Stimulated activated CD4-positive, alpha-beta T cell treated with anti-CD3 and anti-CD28 coated beads, Interleukin-15, amount 100 ng/mL, for 24 hours (primary cell): ENCODE data around the gene VEGFB.
"Not testable (repeated sequence)": the region's sequence is repeated elsewhere in the genome, so short reads cannot be mapped to it uniquely, and the experiment has no call there.

Experiments used
- DNase-seq: peaks from one replicate; pipeline ENCODE4 v3.0.0-alpha.2; 2020

VEGFB gene

DNA sequence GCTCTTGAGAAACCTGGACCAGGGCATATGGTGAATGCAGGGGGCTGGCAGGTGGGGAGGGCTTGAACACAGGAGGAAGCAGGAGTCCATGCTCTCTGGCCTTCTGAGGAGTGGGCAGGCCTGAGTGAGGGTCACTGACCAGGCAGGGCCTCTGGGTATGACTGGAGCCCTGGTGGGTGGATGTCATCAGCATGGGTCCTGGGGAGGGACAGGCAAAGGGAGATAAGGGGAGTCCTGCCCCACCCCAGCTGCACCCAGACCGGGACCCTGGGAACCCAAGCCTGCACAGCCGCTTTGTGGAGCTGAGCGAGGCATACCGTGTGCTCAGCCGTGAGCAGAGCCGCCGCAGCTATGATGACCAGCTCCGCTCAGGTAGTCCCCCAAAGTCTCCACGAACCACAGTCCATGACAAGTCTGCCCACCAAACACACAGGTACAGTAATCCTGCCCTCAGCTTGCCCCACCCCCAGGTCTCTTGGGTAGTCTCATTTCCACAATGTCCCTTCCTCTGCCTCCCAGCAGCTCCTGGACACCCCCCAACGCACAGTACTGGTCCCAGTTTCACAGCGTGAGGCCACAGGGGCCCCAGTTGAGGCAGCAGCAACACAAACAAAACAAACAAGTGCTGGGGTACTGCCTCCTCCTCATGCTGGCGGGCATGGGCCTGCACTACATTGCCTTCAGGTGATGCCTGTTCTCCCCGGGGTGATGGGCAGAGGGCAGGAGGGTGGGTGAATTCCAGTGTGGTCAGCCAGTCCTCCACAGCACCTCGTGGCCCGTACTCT lies 2.0 kb upstream of the VEGFB start:
- no peak for DNase-seq

DNA sequence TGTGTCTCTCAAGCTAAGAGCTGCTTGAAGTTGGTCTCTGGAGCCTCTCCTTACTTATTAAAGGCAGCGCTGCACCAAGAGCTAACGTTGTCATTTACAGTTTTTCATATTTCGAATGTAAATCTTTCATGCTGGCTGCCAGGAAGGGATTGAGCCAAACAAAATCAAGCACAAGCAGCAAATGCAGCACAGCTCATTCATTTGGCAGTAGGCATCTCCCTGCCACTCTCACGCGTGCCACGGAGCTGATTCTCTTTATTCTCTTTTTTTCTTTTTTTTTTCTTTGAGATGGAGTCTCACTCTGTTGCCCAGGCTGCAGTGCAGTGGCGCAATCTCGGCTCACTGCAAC lies 1.4 kb upstream of the VEGFB start:
- DNase-seq = no peak

DNA sequence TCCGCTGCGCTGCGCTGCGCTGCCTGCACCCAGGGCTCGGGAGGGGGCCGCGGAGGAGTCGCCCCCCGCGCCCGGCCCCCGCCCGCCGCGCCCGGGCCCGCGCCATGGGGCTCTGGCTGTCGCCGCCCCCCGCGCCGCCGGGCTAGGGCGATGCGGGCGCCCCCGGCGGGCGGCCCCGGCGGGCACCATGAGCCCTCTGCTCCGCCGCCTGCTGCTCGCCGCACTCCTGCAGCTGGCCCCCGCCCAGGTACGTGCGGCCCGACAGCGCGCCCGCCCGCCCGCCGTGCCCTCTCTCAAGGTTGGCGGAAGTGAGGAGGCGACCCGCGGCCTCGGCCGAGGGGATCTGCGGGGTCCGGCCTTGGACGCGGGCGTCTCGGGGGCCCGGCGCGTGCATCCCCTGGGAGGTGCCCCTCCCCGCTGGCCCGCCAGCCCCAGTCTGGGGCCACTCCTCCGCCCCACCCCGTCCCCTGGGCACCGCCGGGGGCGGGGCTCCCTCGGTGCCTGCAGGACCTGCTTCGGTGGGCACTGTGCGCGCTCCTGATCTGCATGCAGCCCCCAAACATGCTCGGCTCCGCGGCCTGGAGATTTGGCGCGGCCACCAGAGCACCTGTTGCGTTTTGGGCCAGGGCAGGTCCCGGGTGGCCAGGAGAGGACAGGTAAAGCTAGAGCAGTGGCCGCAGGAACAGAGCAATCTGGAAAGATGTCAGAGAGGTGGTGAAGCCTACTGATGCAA lies 429 bp downstream of the VEGFB start:
- peak; percentile 68 for DNase-seq

DNA sequence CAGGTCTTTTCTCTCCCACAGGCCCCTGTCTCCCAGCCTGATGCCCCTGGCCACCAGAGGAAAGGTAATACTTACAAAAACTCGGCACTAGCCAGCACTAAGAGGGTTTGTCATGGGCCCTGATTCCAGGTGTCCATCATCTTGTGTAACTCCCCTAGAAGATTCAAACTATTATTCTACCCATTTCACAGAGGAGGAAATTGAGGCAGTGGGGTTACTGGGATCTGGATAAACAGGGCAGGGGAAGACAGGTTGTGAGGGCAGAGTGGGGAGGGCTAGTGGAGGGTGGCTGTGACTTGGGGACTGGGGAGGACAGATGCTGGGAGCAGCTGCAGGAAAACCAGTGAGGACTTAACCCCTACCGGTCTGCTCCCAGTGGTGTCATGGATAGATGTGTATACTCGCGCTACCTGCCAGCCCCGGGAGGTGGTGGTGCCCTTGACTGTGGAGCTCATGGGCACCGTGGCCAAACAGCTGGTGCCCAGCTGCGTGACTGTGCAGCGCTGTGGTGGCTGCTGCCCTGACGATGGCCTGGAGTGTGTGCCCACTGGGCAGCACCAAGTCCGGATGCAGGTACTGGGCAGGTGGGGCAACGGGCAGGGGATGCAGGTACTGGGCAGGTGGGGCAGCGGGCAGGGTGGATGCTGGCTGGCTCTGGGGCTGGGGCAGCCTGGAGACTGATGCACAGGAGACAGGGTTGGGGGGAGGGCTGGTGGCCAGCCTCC lies 1.2 kb downstream of the VEGFB start:
- no peak for DNase-seq

DNA sequence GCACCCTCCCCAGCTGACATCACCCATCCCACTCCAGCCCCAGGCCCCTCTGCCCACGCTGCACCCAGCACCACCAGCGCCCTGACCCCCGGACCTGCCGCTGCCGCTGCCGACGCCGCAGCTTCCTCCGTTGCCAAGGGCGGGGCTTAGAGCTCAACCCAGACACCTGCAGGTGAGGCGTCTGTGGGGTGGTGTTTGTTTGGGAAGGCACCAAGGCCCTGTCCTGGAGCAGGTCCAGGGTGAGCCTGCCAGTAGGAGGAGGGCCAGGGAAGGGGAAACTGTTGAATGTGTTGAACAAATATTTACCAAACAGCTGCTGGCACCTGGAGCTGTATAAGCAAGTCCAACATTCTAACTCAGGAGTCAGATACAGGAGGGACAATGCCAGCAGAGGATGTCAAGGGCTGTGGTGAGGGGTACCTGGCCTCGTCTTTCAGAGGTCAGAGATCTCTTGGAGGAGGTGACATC lies 3.1 kb downstream of the VEGFB start:
- DNase-seq = no peak

DNA sequence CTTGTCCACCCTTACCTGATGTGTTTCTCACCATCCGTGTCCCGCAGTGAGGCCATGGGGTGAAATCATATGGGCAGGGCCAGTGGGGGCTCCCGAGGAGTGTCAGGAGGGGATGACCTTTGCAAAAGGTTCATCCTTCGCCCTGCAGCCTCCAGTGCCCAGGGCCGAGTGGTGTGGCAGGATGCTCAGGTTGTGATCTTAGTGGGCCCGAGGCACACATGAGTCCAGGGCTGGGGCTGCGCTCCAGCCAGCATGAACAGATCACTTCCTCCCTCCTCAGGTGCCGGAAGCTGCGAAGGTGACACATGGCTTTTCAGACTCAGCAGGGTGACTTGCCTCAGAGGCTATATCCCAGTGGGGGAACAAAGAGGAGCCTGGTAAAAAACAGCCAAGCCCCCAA lies 3.7 kb downstream of the VEGFB start:
- DNase-seq = no peak

DNA sequence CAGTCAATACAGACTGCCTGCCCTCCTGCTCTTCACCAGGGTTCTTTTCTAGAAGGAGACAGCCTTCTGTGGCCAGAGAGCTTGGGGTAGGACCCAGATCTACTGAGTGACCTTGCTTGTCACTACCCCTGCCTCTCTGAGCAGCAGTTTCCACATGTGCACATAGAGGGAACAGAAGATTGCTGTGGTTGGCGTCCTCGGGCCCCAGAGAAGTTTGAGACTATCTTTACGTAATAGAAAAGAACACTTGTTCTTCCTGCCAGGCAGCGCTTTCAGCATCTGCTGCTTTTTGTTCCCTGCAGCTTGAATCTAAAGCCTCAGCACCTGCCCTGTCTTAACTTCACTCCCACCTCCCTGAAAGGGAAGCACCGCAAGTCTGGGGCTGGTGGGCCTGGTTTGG lies 4.6 kb downstream of the VEGFB start:
- DNase-seq = no peak

DNA sequence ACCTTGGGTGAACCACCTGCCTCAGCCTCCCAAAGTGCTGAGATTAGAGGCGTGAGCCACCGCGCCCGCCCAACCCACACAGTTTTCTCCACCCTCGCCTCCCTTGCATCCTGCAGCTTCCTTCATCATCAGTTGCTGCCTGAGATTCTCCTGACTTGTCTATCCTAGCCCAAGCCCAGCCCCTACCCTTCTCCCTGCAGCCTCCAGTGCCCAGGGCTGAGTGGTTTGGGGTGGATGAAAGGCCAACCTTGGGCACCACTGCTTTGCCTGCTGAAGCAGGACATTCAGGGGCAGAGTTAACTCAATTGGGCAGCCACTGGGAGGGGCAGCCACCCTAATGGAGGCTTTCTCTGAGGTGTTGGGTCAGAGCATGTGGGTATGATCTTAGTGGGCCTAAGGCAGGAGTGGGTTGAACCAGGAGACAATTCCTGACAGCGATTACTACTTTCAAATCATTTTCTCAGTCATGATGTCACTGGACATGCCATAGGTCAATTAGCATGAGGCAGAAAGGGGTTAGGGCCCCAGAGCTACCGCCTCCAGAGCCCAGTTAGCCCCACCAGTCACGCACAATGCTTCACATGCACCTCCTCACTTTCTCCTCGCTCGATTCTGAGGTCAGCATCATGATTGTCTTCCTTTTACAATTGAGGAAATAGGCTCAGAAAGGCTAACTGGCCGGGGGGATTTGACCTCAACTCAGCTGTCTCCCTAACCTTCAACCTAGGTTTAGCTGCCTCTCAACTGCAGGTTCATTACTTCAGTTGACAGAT lies 5.5 kb downstream of the VEGFB start:
- no peak for DNase-seq

DNA sequence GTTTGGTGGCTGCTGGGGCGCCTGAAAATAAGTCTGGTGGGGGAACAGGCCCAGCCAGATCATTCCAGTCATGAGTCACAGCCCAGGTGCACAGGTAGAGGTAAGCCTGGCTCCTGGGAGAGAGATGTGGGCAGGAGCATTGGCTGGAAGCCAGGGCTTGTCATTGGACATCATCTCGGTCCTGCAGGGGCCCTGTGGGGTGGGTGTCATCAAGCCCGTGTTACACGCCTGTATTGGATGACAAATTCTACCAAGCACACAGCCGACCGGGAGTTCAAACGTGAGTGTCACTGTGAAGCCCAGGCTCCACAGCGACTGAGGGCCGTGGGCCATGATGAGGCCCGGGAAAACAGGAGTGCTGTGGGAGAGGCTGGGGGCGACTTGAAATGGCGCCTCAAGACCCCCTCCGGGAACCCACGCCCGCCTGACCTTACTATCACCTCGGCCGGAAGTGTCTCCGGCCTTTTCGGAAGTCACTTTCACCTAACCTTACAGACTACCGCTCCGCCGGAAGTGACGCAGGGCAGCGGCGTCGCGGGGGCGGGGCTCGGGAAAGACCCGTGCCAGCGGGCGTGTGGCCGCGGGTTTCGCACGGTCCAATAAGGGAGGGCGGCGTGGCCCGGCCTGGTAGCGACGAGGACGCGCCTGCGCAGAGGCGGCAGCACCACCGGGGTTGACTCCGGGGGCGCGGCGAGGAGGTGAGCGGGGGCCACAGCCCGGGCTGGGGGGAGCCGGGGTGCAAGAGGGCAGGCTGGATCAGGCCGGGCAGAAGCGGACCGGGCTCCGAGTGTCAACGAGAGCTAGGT lies 6.3 kb downstream of the VEGFB start, which contains the start of gene FKBP2:
TSS of gene FKBP2 (plus strand) at position 661 of the 806 bp plus-strand sequence. CDS start 1,293 bp downstream, outside the sequence.
- peak; percentile 98 for DNase-seq

DNA sequence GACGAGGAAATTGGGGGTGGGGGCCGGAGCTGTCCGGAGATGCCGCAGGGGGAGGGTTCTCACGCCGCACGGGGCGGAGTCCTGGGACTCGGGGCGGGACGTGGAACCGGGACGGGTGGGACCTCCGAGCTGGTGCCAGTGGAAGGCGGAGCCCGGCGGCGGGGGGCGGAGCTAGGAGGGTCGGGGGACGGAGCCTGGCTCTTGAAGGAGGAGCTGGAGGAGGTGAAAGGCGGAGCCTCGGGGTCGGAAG lies 6.8 kb downstream of the VEGFB start:
- DNase-seq = peak; percentile 100

DNA sequence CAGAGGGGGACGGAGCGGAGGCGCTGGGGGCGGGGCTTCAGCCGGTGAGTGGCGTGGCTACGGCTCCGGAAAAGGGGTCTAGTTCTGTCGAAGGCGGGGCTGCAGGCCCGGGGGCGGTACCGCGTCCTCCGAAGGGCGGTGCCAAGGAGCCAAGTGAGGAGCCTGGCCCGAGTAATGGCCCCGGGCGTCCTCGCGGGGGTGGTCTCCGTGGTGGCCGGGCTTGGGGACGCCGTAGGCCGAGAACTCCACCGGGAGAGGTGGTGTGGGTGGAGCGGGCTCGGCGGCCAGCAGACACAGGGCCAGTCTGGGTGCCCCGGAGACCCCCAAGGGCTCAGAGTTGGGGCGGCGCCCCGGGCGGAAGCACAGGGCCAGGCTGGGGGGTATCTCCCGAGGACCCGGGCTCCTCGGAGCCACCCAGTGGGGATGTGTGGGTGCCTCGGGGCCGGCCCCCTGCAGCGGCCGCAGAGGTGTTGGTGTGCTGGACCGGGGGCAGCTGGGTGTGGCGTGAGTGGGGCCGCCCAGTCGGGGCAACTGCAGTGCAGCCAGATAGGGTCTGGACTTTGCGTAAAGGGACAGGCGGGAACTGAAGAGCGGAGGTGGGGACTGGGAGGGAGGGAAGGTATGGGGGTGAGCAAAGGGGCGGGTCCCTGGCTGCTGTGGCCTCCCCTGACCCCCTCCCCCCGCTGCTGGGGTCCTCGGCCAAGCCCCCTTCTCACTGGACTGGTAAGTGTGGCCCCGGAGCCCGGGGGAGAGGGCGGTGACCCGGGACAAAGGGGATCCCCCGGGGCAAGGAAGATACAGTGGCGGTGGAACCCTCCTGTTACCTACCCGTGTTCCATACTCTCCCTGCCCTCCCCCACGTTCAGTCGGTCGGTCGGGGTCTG lies 7.3 kb downstream of the VEGFB start:
- peak; percentile 49 for DNase-seq

DNA sequence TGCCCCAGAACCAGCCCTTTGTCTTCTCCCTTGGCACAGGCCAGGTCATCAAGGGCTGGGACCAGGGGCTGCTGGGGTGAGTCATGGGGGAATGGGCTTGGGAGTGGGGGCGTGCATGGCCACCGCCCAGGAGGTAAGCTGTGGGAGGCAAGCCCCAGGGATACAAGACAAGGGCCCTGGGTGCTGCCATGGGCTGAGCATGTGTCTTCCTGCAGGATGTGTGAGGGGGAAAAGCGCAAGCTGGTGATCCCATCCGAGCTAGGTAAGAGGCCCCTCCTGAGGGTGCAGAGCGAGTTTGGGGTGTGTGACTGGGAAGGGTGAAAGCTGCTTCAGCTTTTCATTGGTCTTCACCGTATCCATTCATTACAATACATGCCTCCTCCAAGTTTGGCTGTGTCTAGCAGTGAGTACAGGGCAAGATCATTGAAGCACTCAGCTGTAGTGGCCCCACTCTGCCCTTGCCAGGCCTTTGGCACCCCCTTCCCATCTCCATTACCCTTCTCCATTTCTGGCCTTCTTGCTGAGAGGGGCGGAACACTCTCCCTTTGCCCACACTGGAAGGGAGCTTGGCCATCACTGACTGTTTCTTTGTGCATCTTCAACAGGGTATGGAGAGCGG lies 9.0 kb downstream of the VEGFB start:
- DNase-seq = no peak

DNA sequence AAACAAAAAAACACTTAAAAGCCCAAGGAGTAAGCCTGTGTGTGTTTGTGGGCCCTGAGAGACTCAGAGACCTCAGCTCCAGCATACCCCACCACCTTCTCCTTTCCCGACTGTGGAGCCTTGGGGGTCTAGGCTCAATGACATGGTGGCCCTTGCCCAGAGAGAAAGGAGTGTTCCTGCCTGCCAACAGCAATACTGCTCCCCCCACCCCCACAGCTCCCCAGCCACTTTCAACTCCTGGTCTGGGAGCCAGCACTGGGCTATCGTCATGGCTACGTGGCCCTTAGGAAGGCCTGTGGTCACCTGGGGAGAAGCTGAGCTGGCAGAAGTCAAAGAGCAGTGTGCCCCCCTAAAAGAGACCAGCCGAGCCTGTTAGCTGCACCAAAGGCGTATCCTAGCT lies 9.7 kb downstream of the VEGFB start:
- no peak for DNase-seq

DNA sequence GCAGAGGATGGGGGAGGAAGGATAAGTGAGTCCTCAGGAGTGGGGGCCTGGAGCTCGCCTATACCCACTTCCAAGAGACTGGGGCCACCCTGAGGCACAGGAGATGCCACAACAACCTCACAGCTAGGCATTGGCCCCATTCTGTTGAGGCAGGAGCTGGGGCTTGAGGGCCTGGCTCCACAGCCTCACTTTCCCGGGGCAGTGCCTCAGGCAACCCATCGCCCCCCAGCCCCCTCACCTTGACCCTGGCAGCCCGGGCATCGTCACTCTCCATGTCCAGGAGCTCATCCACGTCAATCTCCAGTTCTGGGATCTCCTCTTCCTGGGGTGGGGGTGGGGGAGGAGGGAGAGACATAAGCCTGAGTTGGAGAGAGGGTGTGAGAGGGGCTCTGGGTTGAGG lies 10.6 kb downstream of the VEGFB start:
- DNase-seq = no peak

DNA sequence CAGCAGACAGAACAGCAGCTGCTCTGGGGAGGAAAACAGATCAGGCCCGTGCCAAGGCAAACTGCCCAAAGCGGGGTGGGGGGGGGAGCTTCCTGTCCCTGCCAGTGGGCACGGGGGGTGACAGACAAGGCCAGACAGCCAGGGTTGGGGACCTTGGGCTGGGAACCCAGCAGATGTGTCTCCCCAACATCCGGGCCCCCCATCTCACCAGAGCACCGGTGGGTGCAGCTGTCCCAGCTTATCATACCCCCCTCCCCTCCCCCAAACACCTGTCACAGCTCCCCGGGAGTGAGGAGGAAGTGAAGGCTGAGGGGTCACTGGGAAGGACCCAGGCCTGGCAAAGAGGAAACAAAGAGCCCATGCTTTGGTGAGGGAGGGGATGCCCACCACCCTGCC lies 11.0 kb downstream of the VEGFB start:
- peak; percentile 44 for DNase-seq

DNA sequence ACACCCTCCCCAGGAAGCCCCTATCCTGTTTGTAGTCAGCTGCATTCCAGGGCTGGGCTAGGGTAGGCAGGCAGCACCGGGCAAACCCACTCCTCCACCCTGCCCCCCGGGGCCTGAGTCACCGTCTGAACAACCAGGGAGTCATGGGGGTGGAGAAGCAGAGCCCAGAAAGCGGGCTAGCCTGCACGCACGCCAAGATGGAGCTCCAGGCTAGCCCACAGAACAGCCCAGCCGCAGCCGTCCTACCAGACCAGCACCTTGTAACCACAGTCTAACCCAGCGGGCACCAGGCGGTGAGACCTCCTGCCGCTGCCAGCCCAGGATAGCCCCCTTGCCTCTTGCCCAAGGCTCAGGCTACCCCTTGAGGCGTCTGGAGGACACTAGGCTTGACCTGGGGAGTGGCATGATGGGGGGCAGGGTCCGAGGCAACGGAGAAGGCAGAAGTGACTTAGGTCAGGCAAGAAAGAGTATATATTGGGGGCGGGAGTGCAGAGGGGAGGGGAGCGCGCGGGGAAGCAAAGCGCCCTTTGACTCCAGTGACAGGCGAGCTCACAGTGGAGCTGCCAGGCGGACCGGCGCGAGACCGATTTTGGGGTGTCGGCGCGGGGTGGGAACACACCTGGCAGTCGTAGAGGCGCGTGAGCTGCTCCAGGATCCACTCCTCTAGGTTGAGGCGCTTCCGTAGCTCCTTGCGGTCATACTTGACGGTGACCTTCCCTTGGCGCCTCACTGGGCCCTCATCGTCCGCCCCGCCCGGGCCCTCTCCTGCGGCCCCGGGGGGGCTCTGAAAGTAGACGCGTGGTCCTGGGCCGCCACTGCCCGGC lies 11.6 kb downstream of the VEGFB start:
- peak; percentile 90 for DNase-seq

DNA sequence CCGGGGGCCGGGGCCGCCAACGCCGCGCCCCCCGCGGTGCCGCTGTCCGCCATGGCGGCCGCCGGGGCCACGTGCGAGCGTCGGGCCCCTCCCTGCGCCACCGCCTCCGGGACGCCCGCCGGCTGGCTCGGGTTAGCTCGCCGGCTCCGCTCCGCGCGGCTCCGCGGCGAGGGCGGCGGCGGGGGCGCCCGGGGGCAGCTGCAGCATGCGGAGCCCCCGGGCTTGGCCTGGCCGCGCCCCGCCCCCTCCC lies 12.2 kb downstream of the VEGFB start:
- DNase-seq = not testable (repeated sequence)

DNA sequence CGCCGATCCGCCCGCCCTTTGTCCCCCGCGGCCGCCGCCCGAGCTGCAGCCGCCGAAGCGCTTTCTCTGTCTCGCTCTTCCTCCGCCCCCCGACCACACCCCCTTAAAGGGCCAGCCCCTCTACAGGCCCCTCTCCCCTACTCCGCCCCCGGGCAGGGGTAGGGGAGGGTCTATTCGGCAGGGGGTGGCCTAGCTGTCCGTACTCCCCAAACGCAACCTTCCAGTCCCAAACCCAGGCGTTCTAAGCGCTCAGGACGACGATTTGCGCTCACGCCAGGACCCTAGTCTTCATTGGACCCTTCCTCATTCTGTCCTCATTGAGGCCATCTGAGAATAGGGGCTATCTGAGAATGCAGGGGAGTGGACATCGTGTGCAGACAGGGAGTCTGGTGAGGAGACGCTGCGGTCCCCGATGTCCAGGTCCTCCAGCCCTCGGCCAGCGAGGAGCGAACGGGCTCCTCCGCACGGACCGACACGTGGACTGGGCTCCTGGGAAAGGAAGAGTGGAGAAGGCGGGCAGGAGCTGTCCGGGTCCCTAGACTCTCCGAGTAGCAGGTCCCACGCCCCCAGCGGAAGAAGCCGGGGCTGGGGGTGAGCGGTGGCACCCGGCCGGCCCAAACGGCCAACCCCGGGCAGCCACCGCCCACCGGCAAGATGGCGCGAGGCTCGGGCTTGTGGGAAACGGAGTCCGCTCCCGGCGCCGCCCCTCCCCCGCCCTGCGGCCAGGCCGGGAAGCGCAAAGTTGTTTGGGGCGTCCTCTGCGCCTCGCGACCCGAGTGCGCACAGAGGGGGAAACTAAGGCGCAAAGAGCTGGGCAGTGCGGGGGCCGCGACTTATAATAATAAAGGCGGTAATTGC lies 12.7 kb downstream of the VEGFB start, which contains the start of gene PPP1R14B:
TSS of gene PPP1R14B (minus strand) at position 73 of the 858 bp plus-strand sequence. CDS start 270 bp downstream, outside the sequence.
- peak; percentile 93 for DNase-seq
